Skeletal muscle tissue (tissue), 4 donors: ENCODE data around the gene ARHGDIG. TPM values are rescaled to one million over a fixed set of nuclear protein-coding genes. Genes with fewer than 3 reads are reported as not detected.

Source experiments
- H3K27ac ChIP-seq: one replicate; pipeline ENCODE4 v1.7.0; 2013; ENCODE audit warnings: mild to moderate bottlenecking, low read depth, low read length, inconsistent platforms
- H3K27me3 ChIP-seq, 3 donors: one replicate each; pipeline ENCODE4 v1.7.0; 2013; ENCODE audit warnings: low read length in 3 of 3; ENCODE audit not compliant: control insufficient read depth in 3 of 3, insufficient read depth in 3 of 3
- H3K36me3 ChIP-seq, 3 donors: one replicate each; pipeline ENCODE4 v1.7.0; 2013; ENCODE audit warnings: low read length in 3 of 3; ENCODE audit not compliant: control insufficient read depth in 3 of 3, insufficient read depth in 3 of 3
- H3K4me1 ChIP-seq, 3 donors: one replicate each; pipeline ENCODE4 v1.7.0; 2013; ENCODE audit warnings: low read length in 3 of 3, mild to moderate bottlenecking in 3 of 3; ENCODE audit not compliant: control insufficient read depth in 3 of 3, insufficient read depth in 3 of 3
- H3K4me3 ChIP-seq, 3 donors: one replicate each; pipeline ENCODE4 v1.7.0; 2013; ENCODE audit warnings: low read length in 3 of 3
- H3K9ac ChIP-seq, 3 donors: one replicate each; pipeline ENCODE4 v1.7.0; 2013; ENCODE audit warnings: low read length in 3 of 3, mild to moderate bottlenecking in 3 of 3, moderate library complexity in 2 of 3, low read depth in 1 of 3
- H3K9me3 ChIP-seq, 3 donors: one replicate each; pipeline ENCODE4 v1.7.0; 2013; ENCODE audit warnings: low read length in 3 of 3; ENCODE audit not compliant: control insufficient read depth in 3 of 3
- total RNA-seq: library from RNA; depleted of rRNA; stranded (reverse); fragments of >200 nt; gene quantifications from one replicate; pipeline ENCODE4 v1.2.3, GENCODE V29; 2014
- donor health status: Osteomylitis.

ARHGDIG gene
- total RNA-seq, 1 donor from 2014 or later = 1.0 TPM

- H3K4me1 ChIP-seq = no peaks in the 10 kb centered on the region
- H3K36me3 ChIP-seq = peaks cover 21 to 25% (median 23%) of the 10 kb centered on the region in 3 donors
- H3K27ac ChIP-seq = no peak overlapping the region
- no peak overlapping the region for H3K4me3 ChIP-seq
- H3K27me3 ChIP-seq = no peaks in the 10 kb centered on the region
- H3K9me3 ChIP-seq = no peaks in the 10 kb centered on the region
- no peak overlapping the region for H3K9ac ChIP-seq
Measured at GRCh38 chr16:286491-287297, 6.3 kb downstream of the ARHGDIG start.

GRCh38 chr16:287298-287811 lies 7.0 kb downstream of the ARHGDIG start:
- Histone ChIP-seq H3K9ac (no peak overlapping the region), H3K4me3 (no peak overlapping the region), H3K4me1 (no peaks in the 10 kb centered on the region), H3K36me3 (peaks cover 25 to 27% (median 26%) of the 10 kb centered on the region in 3 donors), H3K27ac (no peak overlapping the region), H3K9me3 (no peaks in the 10 kb centered on the region), H3K27me3 (no peaks in the 10 kb centered on the region)

- no peak overlapping the region for H3K9ac ChIP-seq
- H3K9me3 ChIP-seq = no peaks in the 10 kb centered on the region
- H3K27me3 ChIP-seq = no peaks in the 10 kb centered on the region
- no peak overlapping the region for H3K27ac ChIP-seq
- peaks cover 32 to 33% (median 32%) of the 10 kb centered on the region in 3 donors for H3K36me3 ChIP-seq
- H3K4me3 ChIP-seq = no peak overlapping the region
- H3K4me1 ChIP-seq = no peaks in the 10 kb centered on the region
Measured at GRCh38 chr16:287981-288920, 7.9 kb downstream of the ARHGDIG start.

GRCh38 chr16:289395-289997 lies 9.1 kb downstream of the ARHGDIG start:
- Histone ChIP-seq H3K36me3 (peaks cover 32 to 35% (median 33%) of the 10 kb centered on the region in 3 donors), H3K9ac (no peak overlapping the region), H3K27me3 (no peaks in the 10 kb centered on the region)

GRCh38 chr16:290015-290680 lies 9.8 kb downstream of the ARHGDIG start:
- H3K9me3 ChIP-seq = no peaks in the 10 kb centered on the region
- H3K27me3 ChIP-seq = no peaks in the 10 kb centered on the region
- no peak overlapping the region for H3K27ac ChIP-seq
- H3K36me3 ChIP-seq = peaks cover 32 to 35% (median 33%) of the 10 kb centered on the region in 3 donors
- H3K9ac ChIP-seq = no peak overlapping the region
- no peaks in the 10 kb centered on the region for H3K4me1 ChIP-seq
- no peak overlapping the region for H3K4me3 ChIP-seq

More at GRCh38 chr16:289395-289997, 9.1 kb downstream of the ARHGDIG start:
- H3K9me3 ChIP-seq = no peaks in the 10 kb centered on the region
- H3K27ac ChIP-seq = no peak overlapping the region
- no peaks in the 10 kb centered on the region for H3K4me1 ChIP-seq
- H3K4me3 ChIP-seq = no peak overlapping the region

GRCh38 chr16:290681-291405 lies 10.5 kb downstream of the ARHGDIG start:
- Histone ChIP-seq H3K27ac (no peak overlapping the region), H3K4me1 (no peaks in the 10 kb centered on the region), H3K9me3 (no peaks in the 10 kb centered on the region), H3K27me3 (no peaks in the 10 kb centered on the region), H3K9ac (no peak overlapping the region), H3K36me3 (peaks cover 32 to 35% (median 33%) of the 10 kb centered on the region in 3 donors), H3K4me3 (no peak overlapping the region)

- Histone ChIP-seq H3K9ac (no peak overlapping the region), H3K4me1 (no peaks in the 10 kb centered on the region), H3K9me3 (no peaks in the 10 kb centered on the region), H3K27me3 (no peaks in the 10 kb centered on the region), H3K27ac (no peak overlapping the region), H3K36me3 (peaks cover 32 to 35% (median 33%) of the 10 kb centered on the region in 3 donors), H3K4me3 (no peak overlapping the region)
Measured at GRCh38 chr16:291539-291938, 11.1 kb downstream of the ARHGDIG start.

- H3K9ac ChIP-seq = no peak overlapping the region
- H3K27ac ChIP-seq = no peak overlapping the region
- no peak overlapping the region for H3K4me3 ChIP-seq
- peaks cover 37 to 39% (median 37%) of the 10 kb centered on the region in 3 donors for H3K36me3 ChIP-seq
- H3K27me3 ChIP-seq = no peaks in the 10 kb centered on the region
- no peaks in the 10 kb centered on the region for H3K9me3 ChIP-seq
- H3K4me1 ChIP-seq = no peaks in the 10 kb centered on the region
Measured at GRCh38 chr16:293043-293775, 12.8 kb downstream of the ARHGDIG start.
